ENCODE measurements around the gene FCER1A. TPM values are rescaled to one million over a fixed set of nuclear protein-coding genes. Genes with fewer than 3 reads are reported as not detected.

Gene FCER1A
- total RNA-seq (2021) (not detected in 2 replicates), Bru-seq, nascent RNA (not detected), BruChase-seq, experiment 1, labeled RNA remaining after a 2-hour chase (not detected), BruChase-seq, experiment 2, labeled RNA remaining after a 6-hour chase (not detected)
- long read RNA-seq: 0 reads

DNA sequence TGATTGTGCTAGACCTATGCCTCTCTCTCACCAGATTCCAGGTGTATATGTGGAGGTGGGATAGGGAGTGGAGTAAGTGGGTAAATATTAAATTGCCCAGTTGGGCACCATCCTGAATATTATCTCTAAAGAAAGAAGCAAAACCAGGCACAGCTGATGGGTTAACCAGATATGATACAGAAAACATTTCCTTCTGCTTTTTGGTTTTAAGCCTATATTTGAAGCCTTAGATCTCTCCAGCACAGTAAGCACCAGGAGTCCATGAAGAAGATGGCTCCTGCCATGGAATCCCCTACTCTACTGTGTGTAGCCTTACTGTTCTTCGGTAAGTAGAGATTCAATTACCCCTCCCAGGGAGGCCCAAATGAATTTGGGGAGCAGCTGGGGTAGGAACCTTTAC is at the start of gene FCER1A:
Gene FCER1A (plus strand): TSS at position 242 of the 400 bp plus-strand sequence. CDS start 29 bp downstream, at position 271.
- POLR2A ChIA-PET (ENCODE audit: unreplicated experiment): no interaction called here
- no peak within 1 kb of the TSS for H3K27ac ChIP-seq
- no peaks in the 10 kb centered on the region for H3K9me3 ChIP-seq (ENCODE audit: insufficient read depth, low read depth)
- no TSS peak for BruUV-seq (replicated peaks)
- TF ChIP-seq, protein P1, sequence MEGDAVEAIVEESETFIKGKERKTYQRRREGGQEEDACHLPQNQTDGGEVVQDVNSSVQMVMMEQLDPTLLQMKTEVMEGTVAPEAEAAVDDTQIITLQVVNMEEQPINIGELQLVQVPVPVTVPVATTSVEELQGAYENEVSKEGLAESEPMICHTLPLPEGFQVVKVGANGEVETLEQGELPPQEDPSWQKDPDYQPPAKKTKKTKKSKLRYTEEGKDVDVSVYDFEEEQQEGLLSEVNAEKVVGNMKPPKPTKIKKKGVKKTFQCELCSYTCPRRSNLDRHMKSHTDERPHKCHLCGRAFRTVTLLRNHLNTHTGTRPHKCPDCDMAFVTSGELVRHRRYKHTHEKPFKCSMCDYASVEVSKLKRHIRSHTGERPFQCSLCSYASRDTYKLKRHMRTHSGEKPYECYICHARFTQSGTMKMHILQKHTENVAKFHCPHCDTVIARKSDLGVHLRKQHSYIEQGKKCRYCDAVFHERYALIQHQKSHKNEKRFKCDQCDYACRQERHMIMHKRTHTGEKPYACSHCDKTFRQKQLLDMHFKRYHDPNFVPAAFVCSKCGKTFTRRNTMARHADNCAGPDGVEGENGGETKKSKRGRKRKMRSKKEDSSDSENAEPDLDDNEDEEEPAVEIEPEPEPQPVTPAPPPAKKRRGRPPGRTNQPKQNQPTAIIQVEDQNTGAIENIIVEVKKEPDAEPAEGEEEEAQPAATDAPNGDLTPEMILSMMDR (conservative IDR thresholded peaks at IDR 0.05): no peak
- TF ChIP-seq EZH2 (IDR thresholded peaks at IDR 0.05; ENCODE audit: low read depth): no peak
- no peaks in the 10 kb centered on the region for H3K36me3 ChIP-seq (ENCODE audit: low read depth)
- no peaks in the 10 kb centered on the region for H3K4me1 ChIP-seq (replicated peaks; ENCODE audit: insufficient read depth)
- H3K4me2 ChIP-seq: no peak within 1 kb of the TSS
- no peak for DNase-seq
- H2AFZ ChIP-seq: no peak within 1 kb of the TSS
- no peak within 1 kb of the TSS for H3K4me3 ChIP-seq
- intact Hi-C loops (cut with micrococcal nuclease; ENCODE audit: unreplicated experiment): no loop called here
- CTCF ChIA-PET: no interaction called here
- H4K20me1 ChIP-seq (ENCODE audit: insufficient read depth): no peaks in the 10 kb centered on the region
- no peaks in the 10 kb centered on the region for H3K9me2 ChIP-seq (ENCODE audit: insufficient read depth)
- no peaks in the 10 kb centered on the region for H3F3A ChIP-seq (ENCODE audit: insufficient read depth, low read depth)
- H3K79me2 ChIP-seq (ENCODE audit: low read depth): no peaks in the 10 kb centered on the region
- H3K27me3 ChIP-seq (ENCODE audit: insufficient read depth, low read depth): no peaks in the 10 kb centered on the region; the same call in 1 of the 2 replicates

DNA sequence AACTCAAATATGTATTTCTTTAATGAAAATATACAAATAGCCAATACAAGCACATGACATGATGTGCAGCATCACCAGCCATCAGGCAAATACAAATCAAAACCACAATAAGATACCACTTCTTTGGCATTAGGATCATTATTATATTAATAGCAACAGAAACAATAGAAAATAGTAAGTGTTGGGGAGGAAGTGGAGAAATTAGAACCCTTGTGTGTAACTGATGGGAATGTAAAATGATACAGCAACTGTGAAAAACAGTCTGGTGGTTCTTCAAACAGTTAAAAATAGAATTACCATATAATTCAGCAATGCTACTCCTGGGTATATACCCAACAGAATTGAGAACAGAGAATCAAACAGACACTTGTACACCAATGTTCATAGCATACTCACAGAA is 40.8 kb upstream of the FCER1A start:
- H4K20me1 ChIP-seq (ENCODE audit: insufficient read depth): no peaks in the 10 kb centered on the region
- no peak overlapping the region for H3K4me2 ChIP-seq
- no TSS peak for BruUV-seq (replicated peaks)
- no peaks in the 10 kb centered on the region for H3K4me1 ChIP-seq (replicated peaks; ENCODE audit: insufficient read depth)
- H3K9me3 ChIP-seq (ENCODE audit: insufficient read depth, low read depth): no peaks in the 10 kb centered on the region
- ChIA-PET POLR2A (ENCODE audit: unreplicated experiment) (no interaction called here), CTCF (interaction anchor here (0.6 kb wide), 1 partner anchor 1751 kb away, joined by 3 read pairs; no protein-coding TSS in a partner anchor)
- H3K36me3 ChIP-seq (ENCODE audit: low read depth): no peaks in the 10 kb centered on the region
- H3K79me2 ChIP-seq (ENCODE audit: low read depth): no peaks in the 10 kb centered on the region
- no peaks in the 10 kb centered on the region for H3F3A ChIP-seq (ENCODE audit: insufficient read depth, low read depth)
- no peak overlapping the region for H3K27ac ChIP-seq
- DNase-seq: no peak
- TF ChIP-seq, protein P1 (conservative IDR thresholded peaks at IDR 0.05): no peak
- no peak for TF ChIP-seq EZH2 (IDR thresholded peaks at IDR 0.05; ENCODE audit: low read depth)
- no peak overlapping the region for H3K4me3 ChIP-seq
- H3K27me3 ChIP-seq (ENCODE audit: insufficient read depth, low read depth): no peaks in the 10 kb centered on the region
- H3K9me2 ChIP-seq (ENCODE audit: insufficient read depth): no peaks in the 10 kb centered on the region
- H2AFZ ChIP-seq: no peak overlapping the region
- intact Hi-C loops (cut with micrococcal nuclease; ENCODE audit: unreplicated experiment): no loop called here

DNA sequence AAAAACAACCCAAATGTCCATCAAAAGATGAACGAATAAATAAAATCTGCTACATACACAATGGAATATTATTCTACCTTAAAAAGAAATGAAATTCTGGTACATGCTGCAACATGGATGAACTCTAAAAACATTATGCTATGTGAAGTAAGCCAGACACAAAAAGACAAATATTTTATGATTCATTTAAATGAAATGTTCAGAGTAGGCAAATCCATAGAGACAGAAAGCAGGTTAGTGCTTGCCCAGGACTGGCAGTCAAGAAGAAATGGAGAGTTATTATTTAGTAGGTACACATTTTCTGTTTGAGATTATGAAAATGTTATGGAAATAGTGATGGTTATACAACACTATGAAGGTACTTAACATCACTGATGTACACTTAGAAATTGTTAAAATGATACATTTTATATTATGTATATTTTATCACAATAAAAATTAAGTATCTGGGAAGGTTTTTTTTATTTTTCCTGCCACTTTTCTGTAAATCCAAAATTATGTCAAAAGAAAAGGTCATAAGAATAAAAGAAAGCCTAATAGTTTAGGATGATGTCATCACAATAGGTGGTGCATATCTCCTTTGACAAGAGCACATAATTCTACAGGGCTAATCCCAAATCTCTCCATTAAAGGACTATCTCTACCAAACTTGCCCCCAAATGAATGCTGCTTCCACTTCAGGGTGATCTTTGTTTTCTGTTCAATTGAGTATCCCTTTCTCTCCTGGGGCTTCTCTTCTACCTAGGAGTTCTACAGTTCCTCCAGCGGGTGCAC is 40.2 kb upstream of the FCER1A start:
- Histone ChIP-seq H3F3A (ENCODE audit: insufficient read depth, low read depth) (no peaks in the 10 kb centered on the region), H3K9me3 (ENCODE audit: insufficient read depth, low read depth) (no peaks in the 10 kb centered on the region), H3K9me2 (ENCODE audit: insufficient read depth) (no peaks in the 10 kb centered on the region), H3K36me3 (ENCODE audit: low read depth) (no peaks in the 10 kb centered on the region), H3K27me3 (ENCODE audit: insufficient read depth, low read depth) (no peaks in the 10 kb centered on the region), H3K4me2 (no peak overlapping the region), H3K4me1 (replicated peaks; ENCODE audit: insufficient read depth) (no peaks in the 10 kb centered on the region), H3K4me3 (no peak overlapping the region), H4K20me1 (ENCODE audit: insufficient read depth) (no peaks in the 10 kb centered on the region), H3K27ac (no peak overlapping the region), H2AFZ (no peak overlapping the region), H3K79me2 (ENCODE audit: low read depth) (no peaks in the 10 kb centered on the region)
- DNase-seq: no peak
- ChIA-PET POLR2A (ENCODE audit: unreplicated experiment) (no interaction called here), CTCF (no interaction called here)
- intact Hi-C loops (cut with micrococcal nuclease; ENCODE audit: unreplicated experiment): no loop called here
- no TSS peak for BruUV-seq (replicated peaks)
- TF ChIP-seq EZH2 (IDR thresholded peaks at IDR 0.05; ENCODE audit: low read depth): no peak
- TF ChIP-seq, protein P1 (conservative IDR thresholded peaks at IDR 0.05): no peak
